Uterus (tissue), 4 donors: ENCODE measurements around the gene DNAJB8. TPM values are rescaled to one million over a fixed set of nuclear protein-coding genes. Genes with fewer than 3 reads are reported as not detected.

Experiments used
- DNase-seq, 2 donors: peaks; one replicate each; pipeline ENCODE4 v3.0.0-alpha.2; 2019 to 2020
- H3K27ac ChIP-seq, 2 donors: fragments of 200-600 bp; sonication (generic); 1 replicate in 1 of 2; 2 replicates in 1 of 2; pipeline ENCODE4 v1.5.1; 2016 to 2018
- H3K27me3 ChIP-seq, 2 donors: fragments of 200-600 bp; sonication (generic); one replicate each; pipeline ENCODE4 v1.5.1; 2018 to 2019; ENCODE audit warnings: control low read depth in 1 of 2
- H3K36me3 ChIP-seq, 2 donors: fragments of 200-600 bp; sonication (generic); one replicate each; pipeline ENCODE4 v1.5.1; 2019; ENCODE audit warnings: control low read depth in 1 of 2
- H3K4me1 ChIP-seq, 2 donors: fragments of 200-600 bp; sonication (generic); one replicate each; pipeline ENCODE4 v1.5.1; 2018 to 2019; ENCODE audit warnings: control low read depth in 1 of 2
- H3K4me3 ChIP-seq, 2 donors: fragments of 200-600 bp; sonication (generic); 1 replicate in 1 of 2; 2 replicates in 1 of 2; pipeline ENCODE4 v1.5.1; 2018 to 2019; ENCODE audit warnings: mild to moderate bottlenecking in 1 of 2
- H3K9me3 ChIP-seq, 2 donors: fragments of 200-600 bp; sonication (generic); one replicate each; pipeline ENCODE4 v1.5.1; 2019; ENCODE audit warnings: control low read depth in 1 of 2
- CTCF ChIP-seq, 4 experiments: fragments of 200-600 bp in 2 of 4; fragments of 450-650 bp in 2 of 4; sonication (generic) in 2 of 4; IDR thresholded peaks; one replicate each; pipeline ENCODE4 v1.5.1; 2016 to 2019; ENCODE audit warnings: antibody characterized with exemption in 4 of 4, mild to moderate bottlenecking in 2 of 4, moderate library complexity in 1 of 4
- POLR2A ChIP-seq, 2 donors: fragments of 450-650 bp; IDR thresholded peaks; one replicate each; pipeline ENCODE4 v1.6.1; 2016; ENCODE audit warnings: antibody characterized with exemption in 2 of 2, mild to moderate bottlenecking in 1 of 2, moderate library complexity in 1 of 2
- intact Hi-C: fragments of 100-400 bp; cut with DNase I; formaldehyde crosslinking; loops from one replicate; pipeline ENCODE4 v1.15.1; 2023; ENCODE audit warnings: low total_unique reads
- total RNA-seq, 4 donors: library from RNA; depleted of rRNA in 3 of 4; stranded (reverse); fragments of >200 nt in 3 of 4; gene quantifications; one replicate each; pipeline versions ENCODE4 v1.1.0 to v1.2.4, GENCODE V29; 2014 to 2023
- donor health status: DM: yes; HTN: yes; CAD: no.

DNAJB8 gene
- total RNA-seq, 4 donors from 2014 or later: not detected

- H3K4me3 ChIP-seq: no peak overlapping the region
- DNase-seq: no peak
- no peak overlapping the region for H3K27ac ChIP-seq
- peaks cover 4 to 15% of the 10 kb centered on the region in 2 donors for H3K4me1 ChIP-seq
- H3K36me3 ChIP-seq: no peaks in the 10 kb centered on the region
- TF ChIP-seq POLR2A (IDR thresholded peaks at IDR 0.05) (no peak), CTCF (IDR thresholded peaks at IDR 0.05) (no peak)
- no peaks in the 10 kb centered on the region for H3K9me3 ChIP-seq
- intact Hi-C loops: loop anchor here (5.0 to 10.0 kb wide), 2 partner anchors 157 to 179 kb away; no protein-coding TSS in a partner anchor
- H3K27me3 ChIP-seq: no peaks in the 10 kb centered on the region
These were observed 38.5 kb downstream of the DNAJB8 start for GRCh38 chr3:128427872-128428822.

DNA sequence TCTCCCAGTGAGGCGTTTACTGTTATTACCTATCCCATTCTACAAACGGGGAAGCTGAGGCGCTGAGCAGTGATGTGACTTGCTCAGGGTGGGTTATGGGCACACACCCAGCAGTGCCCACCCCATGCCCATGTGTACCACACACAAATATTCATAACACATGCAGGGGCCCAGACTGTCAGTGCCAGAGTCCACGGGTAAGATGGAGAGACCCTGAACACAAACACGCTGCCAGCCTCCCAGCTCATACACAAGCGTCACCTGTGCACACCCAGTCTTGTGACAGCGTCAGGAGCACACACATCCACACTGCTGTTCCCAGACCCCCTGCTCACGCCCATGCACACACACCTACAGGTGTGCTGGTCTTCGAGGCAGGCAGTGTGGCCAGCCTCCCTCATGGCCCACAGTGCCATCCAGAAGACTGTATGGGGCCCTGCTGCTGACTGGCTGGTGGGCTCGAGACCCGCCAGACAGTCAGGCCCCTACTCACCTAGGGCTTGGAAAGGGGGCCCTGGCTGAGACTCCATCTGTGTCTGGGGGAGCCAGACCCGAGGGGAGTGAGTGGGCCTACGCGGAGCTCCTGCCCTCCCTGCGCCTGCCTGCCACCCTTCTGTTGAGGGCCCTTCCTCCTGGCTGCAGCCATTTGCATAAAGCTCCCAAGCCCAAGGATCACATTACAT, 39.4 kb downstream of the DNAJB8 start:
- H3K4me3 ChIP-seq: no peak overlapping the region
- intact Hi-C loops: loop anchor here (5.0 to 10.0 kb wide), 2 partner anchors 157 to 180 kb away; no protein-coding TSS in a partner anchor
- no peak overlapping the region for H3K27ac ChIP-seq
- DNase-seq: no peak
- H3K27me3 ChIP-seq: no peaks in the 10 kb centered on the region
- H3K36me3 ChIP-seq: no peaks in the 10 kb centered on the region
- TF ChIP-seq POLR2A (IDR thresholded peaks at IDR 0.05) (no peak), CTCF (IDR thresholded peaks at IDR 0.05) (no peak)
- peaks cover 4 to 7% of the 10 kb centered on the region in 2 donors for H3K4me1 ChIP-seq
- no peaks in the 10 kb centered on the region for H3K9me3 ChIP-seq

- peak; percentile 59 to 99 (median 99) for TF ChIP-seq CTCF (IDR thresholded peaks at IDR 0.05)
- TF ChIP-seq POLR2A (IDR thresholded peaks at IDR 0.05): no peak
- peak; percentile 43 to 57 for DNase-seq
- no peak overlapping the region for H3K27ac ChIP-seq
- H3K4me1 ChIP-seq: peaks cover 4 to 7% of the 10 kb centered on the region in 2 donors
- H3K36me3 ChIP-seq: no peaks in the 10 kb centered on the region
- H3K4me3 ChIP-seq: peak overlapping the region in 1 of 2 donors; percentile 14
- H3K27me3 ChIP-seq: no peaks in the 10 kb centered on the region
- no peaks in the 10 kb centered on the region for H3K9me3 ChIP-seq
- intact Hi-C loops: loop anchor here (5.0 to 10.0 kb wide), 2 partner anchors 158 to 181 kb away; no protein-coding TSS in a partner anchor
These were observed 40.4 kb downstream of the DNAJB8 start for GRCh38 chr3:128426128-128426921.

DNA sequence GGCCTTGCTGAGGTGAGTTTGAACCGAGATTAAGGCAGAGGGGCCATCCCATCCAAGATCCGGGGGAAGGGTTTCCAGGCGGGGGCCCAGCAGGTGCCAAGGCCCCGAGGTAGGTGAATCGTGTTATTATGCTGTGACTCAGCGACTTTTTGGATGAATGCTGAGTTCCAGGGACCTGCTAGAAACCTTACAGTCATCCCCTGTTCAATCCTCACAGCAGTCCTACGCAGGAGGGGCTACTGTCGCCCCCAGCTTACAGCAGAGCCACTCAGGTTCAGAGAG, 40.9 kb downstream of the DNAJB8 start:
- H3K27ac ChIP-seq: no peak overlapping the region
- intact Hi-C loops: loop anchor here (5.0 to 10.0 kb wide), 2 partner anchors 159 to 182 kb away; no protein-coding TSS in a partner anchor

More for the DNA sequence above, 40.9 kb downstream of the DNAJB8 start:
- peaks cover 4 to 7% of the 10 kb centered on the region in 2 donors for H3K4me1 ChIP-seq
- DNase-seq: no peak
- H3K9me3 ChIP-seq: no peaks in the 10 kb centered on the region
- no peak overlapping the region for H3K4me3 ChIP-seq
- H3K27me3 ChIP-seq: no peaks in the 10 kb centered on the region
- no peaks in the 10 kb centered on the region for H3K36me3 ChIP-seq
- TF ChIP-seq POLR2A (IDR thresholded peaks at IDR 0.05): no peak
- no peak for TF ChIP-seq CTCF (IDR thresholded peaks at IDR 0.05)
